ENCODE measurements around the gene LIG1.
A peak's percentile ranks its signal among the peaks of the same experiment; 100 is the strongest.

The LIG1 gene

DNA sequence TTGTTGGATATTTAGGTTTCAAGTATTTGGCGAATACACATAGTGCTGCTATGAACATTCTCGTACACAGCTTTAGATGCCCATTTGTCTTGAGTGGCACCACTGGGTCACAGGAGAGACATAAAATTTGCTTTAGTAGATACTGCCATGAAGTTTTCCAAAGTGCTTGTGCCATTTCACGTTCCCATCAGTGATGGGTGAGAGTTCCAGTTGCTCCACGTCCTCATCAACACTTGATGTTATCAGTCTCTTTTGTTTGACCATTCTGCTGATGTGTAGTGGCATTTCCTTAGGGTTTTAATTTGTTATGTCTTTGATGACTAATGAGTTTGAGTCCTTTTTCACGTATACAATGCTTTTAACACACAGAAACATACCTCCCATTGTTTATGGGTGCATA is 11.4 kb upstream of the LIG1 start:
- no peak for DNase-seq

DNA sequence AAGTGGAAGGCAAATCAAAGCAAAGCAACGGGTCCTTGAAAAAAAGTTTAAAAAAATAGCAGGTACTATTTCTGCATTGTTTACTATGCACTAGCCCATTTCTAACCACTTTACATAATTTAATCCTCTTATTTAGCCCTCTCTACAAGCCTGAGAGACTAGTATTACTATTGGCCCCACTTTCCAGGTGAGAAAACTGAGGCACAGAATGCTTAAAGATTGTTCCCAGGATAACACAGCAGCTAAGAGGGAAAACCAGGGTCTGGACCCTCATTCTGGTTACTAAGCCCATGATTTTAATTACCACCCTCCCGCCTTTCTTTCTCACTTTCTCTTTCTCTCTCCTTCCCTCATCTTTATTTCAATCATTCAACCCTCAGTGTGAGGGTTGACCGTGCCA is 6.1 kb upstream of the LIG1 start:
- no peak for DNase-seq

DNA sequence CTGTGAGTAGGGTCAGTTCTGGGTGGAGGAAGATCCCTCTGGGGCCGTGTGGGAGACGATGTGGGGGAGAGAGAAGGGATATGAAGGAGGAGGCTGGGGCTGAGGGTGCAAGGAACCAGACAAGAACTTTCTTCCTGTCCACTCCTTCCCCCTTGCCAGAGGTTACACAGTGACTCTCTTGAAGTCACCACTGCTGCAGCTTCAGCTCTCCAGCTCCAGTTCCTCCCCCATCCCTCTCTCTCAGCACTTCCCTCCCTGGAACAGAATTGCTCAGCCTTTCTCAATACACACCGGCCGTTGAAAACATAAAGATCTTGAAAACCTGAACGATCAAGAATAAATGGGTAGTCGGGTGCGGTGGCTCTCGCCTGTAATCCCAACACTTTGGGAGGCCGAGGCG is 5.4 kb upstream of the LIG1 start:
- DNase-seq = no peak

DNA sequence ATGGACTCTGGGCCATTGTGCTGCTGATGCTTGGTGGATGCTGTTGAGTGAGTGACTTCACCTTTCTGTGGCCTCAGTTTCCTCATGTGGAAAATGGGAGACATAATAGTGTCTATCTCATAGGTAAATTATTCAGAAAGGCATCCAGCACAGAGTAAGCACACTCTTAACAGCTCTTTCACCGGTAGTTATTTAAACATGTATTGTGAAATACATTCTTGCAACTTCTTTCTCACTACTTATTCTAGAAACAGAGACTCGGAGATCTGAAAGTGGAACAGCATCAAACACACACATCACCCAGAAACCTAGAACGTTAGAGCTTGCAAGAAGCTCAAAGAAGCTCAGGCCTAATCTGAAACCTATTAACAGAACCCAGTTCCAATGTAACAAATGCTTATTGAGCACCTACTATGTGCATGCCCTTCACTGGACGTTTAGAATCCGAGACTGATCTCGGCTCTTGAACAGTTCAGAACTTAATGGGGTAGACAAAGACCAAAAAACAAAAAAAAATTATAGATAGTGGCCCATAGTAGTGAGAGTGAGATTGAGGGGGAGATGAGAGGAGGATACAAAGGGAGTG is 4.4 kb upstream of the LIG1 start:
- no peak for DNase-seq

DNA sequence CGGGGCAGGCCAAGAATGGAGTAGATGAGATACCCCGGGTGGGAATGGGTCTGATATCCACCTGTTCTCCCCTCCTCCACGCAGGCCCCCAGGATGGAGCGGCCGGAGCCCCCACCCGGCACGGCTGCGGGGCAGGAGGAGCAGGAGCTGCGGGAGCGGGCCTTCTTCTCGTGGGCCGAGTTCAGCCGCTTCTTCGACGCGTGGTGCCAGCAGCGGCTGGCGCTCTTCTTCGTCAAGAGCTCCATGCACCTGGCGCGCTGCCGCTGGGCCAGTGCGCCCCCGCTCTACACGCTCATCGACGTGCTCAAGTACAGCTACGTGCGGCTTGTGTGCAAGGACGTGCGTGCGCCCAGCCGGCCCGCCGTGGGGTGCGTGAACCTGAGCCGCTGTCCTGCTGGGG is 1.6 kb upstream of the LIG1 start:
- no peak for DNase-seq

DNA sequence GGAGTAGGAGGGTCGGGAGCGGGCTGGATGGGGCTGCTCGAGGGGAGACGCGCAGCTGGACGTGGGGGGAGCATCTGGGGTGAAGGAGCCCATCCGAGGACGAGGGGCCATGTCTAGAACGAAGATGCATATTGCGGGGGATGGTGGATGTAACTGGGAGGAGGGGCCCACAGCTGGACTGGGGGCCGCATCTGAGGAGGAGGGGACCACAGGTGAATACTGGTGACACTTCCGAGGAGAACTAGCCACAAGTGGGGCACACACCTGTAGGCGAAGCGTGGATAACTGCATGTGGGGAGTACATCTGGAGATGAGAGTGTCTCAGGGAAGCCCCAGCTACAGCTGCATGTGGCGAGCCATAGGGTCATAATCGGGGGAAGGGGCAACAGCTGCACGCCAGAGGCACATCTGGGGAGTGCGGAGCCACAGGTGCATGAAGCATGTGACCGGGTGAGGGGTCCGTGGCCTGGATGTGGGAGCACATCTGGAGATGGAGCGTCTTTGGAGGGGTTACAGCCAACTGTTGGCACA is 738 bp upstream of the LIG1 start:
- DNase-seq = no peak

DNA sequence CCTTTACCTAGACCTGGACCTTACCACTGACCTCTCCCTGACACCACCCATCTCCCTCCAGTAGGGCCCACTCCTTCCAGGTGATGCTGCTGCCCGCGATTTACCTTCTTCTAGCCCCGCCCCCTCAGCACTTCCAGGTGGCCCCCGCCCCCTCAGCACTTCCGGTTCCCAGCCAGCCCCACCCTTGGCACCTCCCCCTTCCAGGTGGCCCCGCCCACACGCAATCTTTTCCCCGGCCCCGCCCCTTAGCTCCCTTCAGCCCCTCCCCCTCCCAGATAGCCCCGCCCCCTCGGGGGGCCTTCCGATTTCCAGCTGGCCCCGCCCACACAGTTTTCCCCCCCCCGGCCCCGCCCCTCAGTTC is 586 bp downstream of the LIG1 start:
- peak; percentile 63 for DNase-seq

DNA sequence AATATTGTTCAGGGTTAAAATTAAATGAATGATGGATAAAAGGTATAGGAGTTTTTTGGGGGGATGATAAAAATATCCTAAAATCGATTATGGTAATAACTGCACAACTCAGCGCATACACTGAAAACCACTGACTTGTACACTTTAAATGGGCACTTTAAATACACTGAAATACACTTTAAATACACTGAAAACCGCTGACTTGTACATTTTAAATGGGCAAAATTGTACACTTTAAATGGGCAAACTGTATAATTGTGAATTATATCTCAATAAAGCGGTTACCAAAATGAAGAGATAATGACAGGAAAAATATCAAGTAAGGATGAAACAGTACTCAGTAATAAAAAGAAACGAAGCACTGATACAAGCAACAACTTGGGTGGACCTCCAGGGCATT is 1.5 kb downstream of the LIG1 start:
- no peak for DNase-seq

DNA sequence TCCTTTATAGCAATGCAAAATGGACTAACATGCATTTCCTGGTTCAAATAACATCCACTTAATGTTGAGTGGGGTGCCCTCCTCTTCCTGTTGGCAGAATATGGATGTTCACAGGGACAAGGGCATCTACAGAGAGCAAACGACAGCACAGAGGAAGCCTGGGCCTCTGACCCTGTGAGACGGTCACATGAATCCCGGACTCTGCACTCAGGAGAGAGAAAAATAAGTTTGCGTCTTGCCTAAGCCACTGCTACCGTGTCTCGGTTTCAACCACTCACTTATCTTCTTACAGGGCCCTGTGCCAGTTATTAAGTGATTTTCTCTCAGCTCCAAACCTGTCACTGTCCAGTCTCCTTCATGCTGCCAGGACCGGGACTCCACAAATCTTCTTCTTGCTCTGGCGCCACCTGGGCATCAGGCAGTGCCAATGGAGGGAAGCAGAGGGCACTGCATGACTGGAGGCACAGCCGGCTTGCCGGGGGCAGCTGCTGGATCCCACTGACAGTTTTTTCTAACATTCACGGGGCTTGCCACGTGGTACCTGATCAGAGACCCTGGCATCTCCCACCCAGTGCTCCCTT is 11.8 kb downstream of the LIG1 start:
- no peak for DNase-seq

DNA sequence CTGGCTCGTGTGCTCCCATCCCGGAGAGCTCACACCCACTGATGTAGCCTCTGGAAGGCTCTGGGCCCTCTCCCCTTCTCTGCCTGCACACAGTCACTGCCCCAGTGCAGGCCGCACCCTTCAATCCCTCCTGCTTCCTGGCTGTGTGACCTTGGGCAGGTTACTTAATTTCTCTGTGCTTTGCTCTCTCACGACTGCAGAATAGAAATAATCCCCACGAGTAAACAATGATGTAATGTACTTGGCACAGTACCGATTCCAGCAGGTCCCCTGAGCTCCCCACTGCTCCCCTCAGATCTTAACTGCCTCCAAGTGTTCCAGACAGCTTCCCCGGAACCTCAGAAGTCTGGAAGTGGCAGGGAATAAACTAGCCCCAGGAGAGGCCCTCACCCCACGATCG is 16.1 kb downstream of the LIG1 start:
- no peak for DNase-seq

DNA sequence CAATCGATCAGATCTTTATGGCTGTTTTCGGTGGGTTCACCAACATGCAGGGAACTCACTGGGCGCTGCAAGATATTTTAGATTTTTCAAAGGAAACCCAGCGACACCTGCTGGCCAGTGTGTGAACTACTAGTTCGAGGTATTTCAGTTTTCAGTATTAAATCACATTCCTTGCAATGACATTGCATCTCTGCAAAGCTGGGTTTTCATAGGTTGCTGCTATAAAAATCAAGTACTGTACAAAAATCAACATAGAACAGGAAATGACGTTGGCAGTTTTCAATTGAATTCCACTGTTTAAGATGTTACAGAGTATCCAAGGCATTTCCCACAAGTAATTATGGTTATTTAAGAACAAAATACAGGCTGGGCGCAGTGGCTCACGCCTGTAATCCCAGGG is 17.6 kb downstream of the LIG1 start:
- DNase-seq = no peak

DNA sequence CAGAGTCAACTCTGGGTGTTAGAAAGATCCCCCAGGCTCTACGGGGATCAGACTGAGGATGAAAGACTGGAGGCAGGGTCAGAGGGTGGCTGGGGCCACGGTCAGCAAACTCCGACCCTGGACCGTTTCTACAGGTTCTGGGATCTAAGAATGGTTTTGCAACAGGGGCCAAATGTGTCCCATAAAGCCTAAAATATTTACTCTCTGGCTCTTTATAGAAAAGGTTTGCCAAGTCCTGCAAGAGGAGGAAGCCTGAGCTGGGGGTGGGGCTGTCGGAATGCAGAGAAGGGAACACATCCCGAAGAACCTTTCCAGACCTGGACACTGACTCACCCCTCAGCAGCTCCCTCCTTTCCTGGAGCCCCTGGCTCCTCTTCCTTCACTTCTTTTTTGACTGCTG is 20.7 kb downstream of the LIG1 start:
- no peak for DNase-seq

DNA sequence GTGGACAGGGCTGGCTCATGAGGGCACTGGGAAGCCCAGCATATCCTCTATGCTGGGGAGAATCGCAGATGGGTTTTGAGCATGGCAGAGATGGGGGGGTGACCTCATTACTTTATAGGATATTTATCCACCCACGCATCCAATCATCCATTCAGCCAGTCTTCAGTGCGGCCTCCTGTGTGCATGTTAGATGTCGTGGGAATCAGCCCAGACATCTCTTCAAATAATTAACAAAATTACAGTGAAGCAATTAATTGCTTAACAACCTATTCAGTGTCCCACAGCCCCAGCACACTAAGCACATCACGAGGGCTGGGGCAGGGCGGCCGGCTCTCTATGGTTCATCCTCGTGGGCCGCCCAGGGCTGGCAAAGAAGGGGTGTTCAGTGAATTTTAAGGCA is 21.6 kb downstream of the LIG1 start:
- no peak for DNase-seq

DNA sequence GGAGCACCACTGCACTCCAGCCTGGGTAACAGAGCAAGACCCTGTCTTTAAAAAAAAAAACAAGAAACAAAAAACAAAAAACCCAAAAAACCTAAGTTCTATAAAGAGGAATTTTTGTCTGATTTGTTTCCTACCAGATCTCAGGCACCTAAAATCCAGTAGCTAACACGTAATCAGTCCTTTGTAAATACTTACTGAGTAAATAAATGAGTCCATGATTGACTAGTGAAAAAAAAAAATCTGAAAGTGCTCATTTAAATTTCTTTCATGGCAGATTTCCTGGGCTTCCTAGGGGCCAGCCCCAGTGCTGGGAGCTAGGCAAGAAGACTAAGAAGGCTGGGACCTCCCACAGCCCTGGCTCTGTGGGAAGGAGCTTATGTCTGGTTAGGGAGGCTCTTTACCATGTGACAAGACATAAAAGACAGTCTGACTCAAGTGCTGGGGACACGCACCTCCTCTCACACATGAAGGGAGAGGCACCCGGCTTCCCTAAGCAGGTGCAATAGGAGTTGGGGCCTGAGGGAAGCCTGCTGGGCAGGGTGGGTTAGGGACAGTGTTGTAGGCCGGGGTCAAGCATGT is 22.5 kb downstream of the LIG1 start:
- DNase-seq = no peak

DNA sequence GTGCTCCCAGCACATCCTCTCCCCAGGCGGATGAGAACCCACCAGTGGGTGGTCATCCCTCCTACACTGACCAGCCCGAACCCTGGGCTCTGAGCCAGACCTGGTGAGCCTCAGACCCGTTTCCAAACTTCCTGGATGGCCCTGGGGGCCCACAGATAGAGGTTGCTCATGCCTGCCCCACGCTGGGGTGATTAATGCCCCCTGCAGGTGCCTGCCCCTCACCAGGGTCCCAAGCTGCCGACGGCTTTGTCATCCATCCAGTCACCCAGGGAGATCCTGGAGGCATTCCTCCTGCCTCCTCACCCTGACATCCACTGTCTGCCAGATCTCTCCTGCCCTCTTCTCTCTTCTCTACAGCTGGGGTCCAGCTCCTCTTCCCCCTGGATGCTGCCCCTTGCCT is 31.1 kb downstream of the LIG1 start:
- no peak for DNase-seq

DNA sequence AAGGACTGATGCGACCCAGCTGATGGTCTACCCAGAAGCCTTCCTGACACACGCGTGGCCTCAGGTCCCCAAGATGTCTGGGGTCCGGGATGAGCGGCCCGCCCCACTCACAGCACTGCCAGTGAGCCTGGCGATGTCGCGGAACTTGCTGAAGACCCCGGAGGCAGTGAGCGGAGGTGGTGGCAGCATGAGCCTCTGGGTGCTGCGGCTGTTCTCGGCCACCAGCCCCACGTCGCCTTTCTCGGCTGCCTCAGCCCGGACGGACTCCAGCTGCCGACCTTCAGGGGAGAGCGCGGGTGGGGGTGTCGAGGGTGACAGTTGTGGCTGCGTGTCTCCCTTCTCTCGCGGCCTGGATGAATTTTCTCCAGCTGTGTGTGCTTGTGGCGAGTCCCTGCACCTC is 32.7 kb downstream of the LIG1 start:
- DNase-seq = no peak

DNA sequence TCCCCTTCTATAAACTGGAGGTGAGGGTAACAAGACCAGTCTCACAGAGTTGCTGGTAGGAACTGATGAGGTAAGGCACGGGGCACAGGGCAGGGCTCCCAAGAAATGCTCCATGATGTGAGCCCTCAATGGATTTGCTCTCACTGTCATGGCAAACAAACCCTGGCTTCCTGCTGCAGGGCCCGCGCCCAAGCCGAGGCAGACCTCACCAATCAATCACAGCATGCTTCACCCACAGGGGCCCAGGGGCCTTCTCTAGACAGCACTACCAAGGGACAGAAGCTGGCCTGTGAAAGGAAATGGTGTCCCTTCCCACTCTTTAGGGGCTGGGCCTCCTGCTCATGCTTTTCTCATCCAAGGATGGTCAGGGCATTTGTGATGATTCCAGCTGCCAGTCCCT is 33.6 kb downstream of the LIG1 start:
- DNase-seq = no peak

DNA sequence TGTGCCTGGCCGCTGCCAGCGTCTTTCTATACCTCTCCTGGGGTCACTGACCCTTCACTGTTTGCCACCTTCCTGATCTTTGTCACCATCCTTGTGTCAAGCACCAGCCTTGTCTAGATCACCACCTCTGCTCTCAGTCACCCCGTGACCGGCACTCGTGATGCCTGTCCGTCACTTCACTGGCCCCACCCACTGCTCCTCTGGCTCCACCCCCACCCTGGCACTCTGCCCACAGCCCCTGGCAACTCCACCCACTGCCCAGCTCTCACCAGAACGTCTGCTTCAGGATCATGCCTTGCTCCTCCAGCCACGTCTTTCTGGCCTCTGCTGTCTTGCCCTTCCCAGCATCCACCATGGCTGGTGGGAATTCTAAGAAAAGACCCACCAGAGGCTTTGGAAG is 34.7 kb downstream of the LIG1 start:
- no peak for DNase-seq

DNA sequence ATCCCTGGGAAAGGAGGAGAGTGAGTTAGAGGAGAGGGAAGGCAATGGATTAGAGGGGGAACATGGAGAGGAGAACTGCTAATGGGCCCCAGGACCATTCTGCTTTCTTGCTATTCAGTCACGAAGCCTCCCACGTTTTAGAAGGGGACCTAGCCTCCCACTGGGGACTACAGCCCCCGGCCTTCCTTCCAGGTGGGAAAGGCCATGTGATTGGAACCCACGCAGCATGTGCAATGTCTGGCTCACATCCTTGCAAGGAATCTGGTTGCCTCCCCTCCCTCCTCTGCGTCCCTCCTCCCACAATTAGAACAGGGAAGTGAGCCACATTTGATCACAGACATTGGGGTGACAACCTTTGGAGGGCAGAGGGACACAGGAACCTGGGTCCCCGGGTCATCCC is 37.0 kb downstream of the LIG1 start:
- no peak for DNase-seq

DNA sequence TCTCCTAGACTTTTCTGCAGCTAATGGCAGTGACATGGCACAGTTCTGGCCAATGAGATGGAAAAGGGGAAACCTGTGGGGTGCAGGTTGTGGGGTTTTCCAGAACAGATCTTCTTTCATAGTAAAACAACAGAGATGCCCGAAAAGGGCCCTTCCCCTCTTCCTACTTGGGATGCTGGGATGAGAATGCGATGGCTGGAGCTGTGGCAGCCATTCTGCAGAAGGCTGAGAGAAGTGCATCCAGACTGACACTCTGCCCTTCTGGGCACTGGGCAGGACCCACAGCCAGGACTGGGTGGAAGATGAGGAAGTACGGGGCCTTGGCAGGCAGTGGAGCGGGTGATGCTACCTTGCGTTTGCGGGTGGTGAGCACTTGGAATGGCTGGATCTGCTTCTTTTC is 42.6 kb downstream of the LIG1 start:
- DNase-seq = no peak

DNA sequence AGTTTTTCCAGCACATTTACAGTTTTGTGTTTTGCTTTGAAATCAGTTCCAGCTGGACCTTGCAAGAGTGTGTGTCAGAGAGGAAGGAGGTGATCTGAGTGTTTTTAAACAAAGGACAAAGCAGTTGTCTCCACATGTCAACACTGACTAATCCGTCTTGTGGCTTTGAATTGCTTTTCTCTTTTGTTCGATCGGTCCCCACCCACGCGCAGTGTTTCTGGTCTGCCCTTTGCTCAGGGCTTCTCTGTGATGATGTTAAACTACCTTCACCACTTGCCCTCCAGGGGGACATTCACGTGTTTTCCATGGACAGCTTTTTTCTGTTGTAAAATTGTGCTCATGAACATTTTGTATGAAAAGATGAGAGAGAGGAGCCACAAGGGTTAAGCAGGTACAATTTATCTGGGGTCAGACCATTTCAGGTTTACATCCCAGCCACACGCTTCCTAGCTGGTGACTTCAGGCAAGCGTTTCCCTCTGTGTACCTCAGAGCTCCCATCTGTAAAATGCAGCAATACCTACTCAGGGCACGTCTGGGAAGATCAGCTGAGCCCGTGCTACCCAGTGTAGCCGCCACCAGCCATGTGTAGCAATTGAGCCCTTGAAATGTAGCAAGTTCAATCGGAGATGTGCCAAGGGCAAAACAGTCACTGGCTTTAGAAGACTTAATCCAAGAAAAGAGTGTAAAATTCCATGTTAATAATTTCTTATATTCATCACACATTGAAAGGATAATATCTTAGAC is 46.1 kb downstream of the LIG1 start:
- no peak for DNase-seq

DNA sequence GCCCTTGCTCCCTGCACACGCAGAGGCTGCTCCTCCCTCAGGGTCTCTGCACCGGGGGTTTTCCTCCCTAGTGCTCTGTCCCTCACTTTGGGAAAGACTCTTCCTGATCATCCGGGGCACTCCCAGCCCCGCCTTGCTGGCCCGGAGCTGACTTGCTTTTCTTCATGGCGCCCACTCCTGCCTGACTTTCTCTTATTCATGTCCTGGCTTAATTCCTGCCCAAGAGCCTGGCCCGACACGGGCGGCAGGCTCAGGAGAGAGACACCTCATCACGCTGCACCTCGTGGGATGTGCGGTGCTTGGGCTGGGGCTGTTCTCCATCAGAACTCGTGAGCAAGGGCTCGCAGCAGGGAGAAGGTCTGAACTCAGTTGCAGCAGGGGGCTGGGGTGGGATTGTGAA is 47.7 kb downstream of the LIG1 start:
- no peak for DNase-seq

DNA sequence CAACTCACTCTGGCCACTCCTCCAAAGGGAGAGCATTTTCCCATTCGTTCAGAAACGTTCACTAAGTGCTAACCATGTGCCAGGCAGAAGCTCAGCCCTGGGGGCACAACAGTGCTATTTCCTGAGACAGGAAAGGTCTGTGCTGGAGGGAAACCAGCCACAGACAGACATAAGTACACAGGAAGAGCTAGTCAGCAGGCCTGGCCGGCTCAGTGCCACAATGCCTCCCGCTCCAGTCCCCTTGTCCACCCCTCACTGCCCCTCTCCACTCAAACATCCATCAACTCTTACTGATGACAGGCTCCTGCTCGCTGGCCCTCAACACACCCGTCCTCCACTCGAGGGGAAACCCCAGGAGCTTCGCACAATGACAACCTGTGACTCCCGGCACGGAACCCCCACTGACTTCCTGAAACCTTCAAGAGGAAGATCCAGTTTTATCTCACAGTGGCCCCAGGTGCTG is 48.2 kb downstream of the LIG1 start:
- DNase-seq = no peak

DNA sequence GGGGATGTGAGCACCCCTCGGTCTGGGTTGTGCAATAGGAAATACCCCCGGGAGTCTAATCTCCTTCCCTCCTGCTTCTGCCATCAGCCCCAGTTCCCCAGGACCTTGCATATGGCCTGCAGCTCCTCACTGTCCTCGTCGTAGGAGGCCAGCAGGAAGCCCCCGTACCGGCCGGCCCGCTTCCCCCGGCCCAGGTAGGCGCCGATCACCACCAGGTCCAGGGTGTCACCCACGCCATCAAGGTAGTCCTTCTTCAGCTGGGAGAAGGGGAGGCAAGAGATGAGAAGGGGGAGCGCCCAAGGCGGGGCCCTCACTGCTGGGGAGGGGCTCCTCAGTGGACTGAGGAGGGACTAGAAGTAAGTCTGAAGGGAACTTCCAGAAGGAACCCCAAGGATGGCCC is 49.1 kb downstream of the LIG1 start:
- DNase-seq = no peak

Data from NCI-H1048 (cell line).